ENCODE data around the gene SEMA3A. TPM values are rescaled to one million over a fixed set of nuclear protein-coding genes. Genes with fewer than 3 reads are reported as not detected.

The SEMA3A gene
- polyA plus RNA-seq, 1 donor = 20.3 TPM

DNA sequence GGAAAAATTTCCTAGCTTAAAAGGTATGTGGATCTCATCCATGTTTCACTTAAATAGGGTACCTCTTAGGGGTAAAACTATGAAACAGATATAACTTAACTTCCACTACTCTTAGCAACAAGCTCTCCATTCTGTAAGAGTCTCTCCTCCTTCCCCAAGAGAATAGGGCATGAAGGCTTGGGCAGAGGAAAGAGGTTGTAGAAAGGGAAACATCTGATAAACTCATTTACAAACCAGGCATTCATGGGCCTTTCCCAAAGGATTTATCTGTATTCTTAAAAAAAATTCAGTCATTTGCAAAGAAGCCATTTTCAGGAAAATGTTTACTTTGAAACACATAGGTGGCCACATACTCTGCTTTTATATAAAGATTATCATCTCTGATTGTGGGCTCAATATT, 82.7 kb downstream of the SEMA3A start:
- DNase-seq (ENCODE audit: low read depth) = no peak

GRCh38 chr7:84110400-84110799, 84.2 kb downstream of the SEMA3A start:
- DNase-seq (ENCODE audit: low read depth) = no peak

GRCh38 chr7:84108787-84109186, 85.8 kb downstream of the SEMA3A start:
- no peak for DNase-seq (ENCODE audit: low read depth)

- no peak for DNase-seq (ENCODE audit: low read depth)
These were observed 86.5 kb downstream of the SEMA3A start for GRCh38 chr7:84108119-84108518.

GRCh38 chr7:84107259-84107658, 87.3 kb downstream of the SEMA3A start:
- no peak for DNase-seq (ENCODE audit: low read depth)

GRCh38 chr7:84106291-84106690, 88.3 kb downstream of the SEMA3A start:
- DNase-seq (ENCODE audit: low read depth) = no peak

- DNase-seq (ENCODE audit: low read depth) = no peak
These were observed 89.0 kb downstream of the SEMA3A start for GRCh38 chr7:84105586-84105985.

- DNase-seq (ENCODE audit: low read depth) = no peak
These were observed 89.8 kb downstream of the SEMA3A start for GRCh38 chr7:84104826-84105225.

GRCh38 chr7:84102213-84102612, 92.4 kb downstream of the SEMA3A start:
- no peak for DNase-seq (ENCODE audit: low read depth)

DNA sequence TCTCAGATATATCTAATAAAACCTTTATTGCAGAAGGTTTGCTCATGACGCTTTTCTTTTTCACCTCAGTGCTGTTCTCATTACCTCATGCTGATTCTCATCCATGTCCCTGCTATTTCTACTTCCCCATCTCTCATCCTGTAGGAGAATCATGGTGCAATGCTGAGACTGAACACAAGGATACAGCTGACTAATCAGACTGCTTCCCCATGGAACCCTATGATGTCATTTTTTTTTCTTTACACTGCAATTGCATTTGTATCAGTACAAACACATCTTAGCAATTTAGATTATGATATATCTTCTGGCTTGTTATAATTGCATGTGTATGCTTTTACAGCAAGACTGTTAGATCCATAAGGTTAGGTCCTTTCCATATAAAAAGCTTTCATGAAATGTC, 93.7 kb downstream of the SEMA3A start:
- DNase-seq (ENCODE audit: low read depth) = no peak

GRCh38 chr7:84095971-84096370, 98.6 kb downstream of the SEMA3A start:
- no peak for DNase-seq (ENCODE audit: low read depth)

GRCh38 chr7:84092207-84092606, 102.4 kb downstream of the SEMA3A start:
- DNase-seq (ENCODE audit: low read depth) = no peak

DNA sequence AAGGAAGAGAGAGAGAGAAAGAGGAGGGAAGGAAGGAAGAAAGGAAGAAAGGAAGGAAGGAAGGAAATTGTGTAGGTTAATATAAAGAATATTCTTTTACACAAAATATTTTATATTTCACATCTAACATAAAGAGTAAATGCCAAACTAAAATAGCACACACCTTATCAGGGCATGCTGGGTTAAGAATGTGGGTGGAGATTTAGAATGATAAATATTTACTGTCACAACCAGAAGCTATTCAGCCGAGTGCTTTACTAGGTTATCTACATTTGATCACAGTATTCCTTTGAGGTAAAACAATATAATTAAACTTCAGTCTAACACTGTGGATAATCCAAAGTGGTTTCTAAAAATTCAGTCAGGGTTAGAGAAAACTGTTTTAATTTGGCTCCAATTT, 103.3 kb downstream of the SEMA3A start:
- DNase-seq (ENCODE audit: low read depth) = no peak

DNA sequence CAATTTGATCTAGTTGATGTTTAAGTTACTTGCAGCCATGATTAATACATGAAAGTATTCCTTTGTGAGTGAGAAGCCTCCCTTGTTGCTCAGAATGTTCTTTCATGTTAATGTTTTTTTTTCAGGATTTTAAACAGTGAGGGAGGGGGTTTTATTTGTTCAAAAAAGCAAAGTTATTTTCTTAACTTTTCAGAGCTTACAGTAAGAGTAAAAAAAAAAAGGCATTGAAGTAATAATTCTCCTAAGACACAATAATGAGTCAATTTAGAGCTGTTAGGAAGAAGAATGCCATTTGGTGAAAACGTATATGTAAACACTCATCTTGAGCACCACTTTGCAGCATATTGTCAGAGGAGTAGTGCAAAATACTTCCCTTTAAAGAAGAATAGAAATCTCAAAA, 105.8 kb downstream of the SEMA3A start:
- DNase-seq (ENCODE audit: low read depth) = no peak

GRCh38 chr7:84085998-84086397, 108.6 kb downstream of the SEMA3A start:
- DNase-seq (ENCODE audit: low read depth) = no peak

DNA sequence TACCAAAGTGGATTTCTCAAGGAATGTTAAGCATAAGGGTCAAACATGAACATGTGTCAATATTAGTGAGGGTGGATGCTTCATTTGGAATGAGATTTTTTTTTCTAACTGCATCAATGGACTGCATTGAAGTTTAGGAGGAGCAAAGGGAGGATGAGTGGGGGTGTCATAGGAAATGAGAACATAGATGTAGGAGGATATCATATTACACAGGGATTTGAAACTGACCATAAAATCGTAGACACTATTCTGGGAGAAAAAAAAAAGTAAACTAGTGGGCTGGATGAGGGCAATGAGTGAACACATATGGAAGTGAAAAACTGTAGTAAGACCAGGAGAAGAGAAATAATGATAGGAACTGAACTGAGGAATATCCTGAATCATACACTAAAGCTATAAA, 109.4 kb downstream of the SEMA3A start:
- no peak for DNase-seq (ENCODE audit: low read depth)

DNA sequence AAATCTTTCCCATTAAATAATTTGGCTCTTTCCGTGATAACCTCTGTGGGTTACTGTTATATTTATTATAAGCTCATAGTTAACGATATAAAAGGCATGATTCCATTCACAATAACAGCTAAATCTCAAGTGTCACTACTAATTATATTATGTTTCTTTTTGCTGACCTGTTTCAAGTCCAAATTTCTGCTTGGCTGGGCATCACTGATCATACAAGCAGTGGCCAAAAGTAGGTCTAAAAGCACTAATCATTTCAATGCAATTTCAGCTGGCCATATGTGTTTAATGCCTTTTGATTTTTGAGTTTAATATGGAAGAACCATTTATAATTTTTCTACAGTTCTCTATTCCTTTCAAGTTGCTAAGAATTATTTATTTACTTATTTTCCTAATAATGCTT, 110.7 kb downstream of the SEMA3A start:
- DNase-seq (ENCODE audit: low read depth) = no peak

- no peak for DNase-seq (ENCODE audit: low read depth)
These were observed 112.5 kb downstream of the SEMA3A start for GRCh38 chr7:84081973-84082522.

DNA sequence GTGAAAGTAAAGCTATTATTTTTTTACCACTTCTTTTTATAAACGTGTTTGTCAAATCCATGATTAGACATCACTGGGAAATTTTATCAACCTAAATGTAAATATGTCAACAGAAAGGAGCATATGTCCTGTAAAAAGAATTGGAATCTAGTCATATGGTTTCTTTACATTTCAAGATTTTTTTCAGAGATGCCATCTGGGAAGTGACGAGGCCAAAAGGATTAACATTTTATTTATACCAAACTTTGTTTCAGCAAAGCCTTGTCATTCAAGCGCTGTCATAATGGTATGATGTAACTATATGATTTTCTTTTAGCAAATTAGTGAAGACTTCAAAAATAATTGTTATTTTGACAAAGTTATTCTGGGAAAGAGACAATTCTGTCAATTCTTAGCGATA, 117.3 kb downstream of the SEMA3A start:
- no peak for DNase-seq (ENCODE audit: low read depth)

DNA sequence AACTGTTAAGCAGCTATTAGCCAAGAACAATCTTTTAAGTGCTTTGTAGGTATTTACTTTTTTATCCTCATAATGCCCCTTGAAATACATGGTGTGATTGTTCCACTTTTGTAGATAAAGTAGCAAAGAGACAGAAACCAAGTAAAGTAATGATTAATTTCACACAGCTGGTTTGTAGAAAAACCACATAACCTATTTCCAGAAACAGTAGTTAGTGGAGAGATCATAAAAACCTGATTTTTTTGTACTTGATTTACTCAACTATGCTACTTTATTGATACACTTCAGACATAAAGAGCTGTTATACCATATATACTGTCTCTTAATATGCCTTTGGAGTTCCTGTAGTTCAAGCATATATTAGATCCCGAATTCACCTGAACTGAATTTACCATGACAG, 118.4 kb downstream of the SEMA3A start:
- no peak for DNase-seq (ENCODE audit: low read depth)

DNA sequence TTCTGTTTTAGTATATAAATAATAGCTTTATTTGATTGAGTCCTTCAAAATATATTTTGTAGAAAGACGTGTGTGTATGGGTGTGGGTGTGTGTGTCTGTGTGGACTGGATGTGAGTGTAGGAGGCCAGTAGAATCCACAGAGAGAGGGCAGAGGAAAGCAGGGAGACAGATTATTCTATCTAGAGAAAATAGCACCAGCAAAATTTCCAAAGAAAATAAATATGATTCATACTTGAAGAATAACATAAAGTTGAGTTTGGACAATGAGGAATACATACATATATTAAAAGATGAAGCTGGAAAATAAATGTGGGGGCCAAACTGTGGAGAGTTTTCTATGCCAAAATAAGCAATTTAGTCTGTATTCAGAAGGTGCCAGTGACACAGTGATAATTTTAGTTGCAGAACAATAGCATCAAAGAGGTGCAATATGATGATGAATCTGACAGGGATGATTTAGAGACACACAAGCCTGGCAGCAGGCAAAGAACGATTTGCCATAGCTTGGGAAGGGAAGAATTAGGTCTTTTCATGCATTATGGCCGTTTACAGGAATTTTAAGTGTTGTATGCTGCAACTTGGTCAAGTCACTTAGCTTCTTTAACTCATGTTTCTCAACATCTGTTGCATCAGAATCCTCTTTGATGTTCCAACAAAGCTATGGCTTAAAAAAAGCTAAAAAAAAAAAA, 121.3 kb downstream of the SEMA3A start:
- no peak for DNase-seq (ENCODE audit: low read depth)

GRCh38 chr7:84070770-84071169, 123.8 kb downstream of the SEMA3A start:
- DNase-seq (ENCODE audit: low read depth) = no peak

- DNase-seq (ENCODE audit: low read depth) = no peak
These were observed 124.5 kb downstream of the SEMA3A start for GRCh38 chr7:84069999-84070500.

DNA sequence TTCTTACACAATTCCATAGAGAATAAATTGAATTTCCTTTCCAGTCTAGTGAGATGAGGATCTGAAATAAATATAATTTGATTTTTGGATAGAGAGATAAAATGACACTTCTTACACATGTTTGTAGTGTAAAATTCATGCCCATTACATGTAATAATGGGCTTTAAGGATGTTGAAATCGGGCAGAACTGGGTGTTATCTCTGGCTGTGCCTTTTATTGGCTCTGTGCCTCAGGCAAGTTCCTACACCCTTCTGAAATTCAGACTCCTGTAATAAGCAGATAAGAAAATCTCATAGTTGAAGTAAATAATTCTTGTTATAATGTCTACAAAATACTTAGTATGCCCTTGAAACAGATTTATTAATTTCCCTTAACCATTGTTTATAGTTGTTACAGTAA, 125.6 kb downstream of the SEMA3A start:
- no peak for DNase-seq (ENCODE audit: low read depth)

Data from forelimb muscle (tissue), 1 donor.